Esophagus squamous epithelium (tissue), 4 donors: Measurements from ENCODE around the gene PYGM.

Source experiments
- CTCF ChIP-seq, 6 experiments: fragments of 450-650 bp in 4 of 6; fragments of 200-600 bp in 2 of 6; sonication (generic) in 2 of 6; IDR thresholded peaks; one replicate each; pipeline ENCODE4 v1.5.1; 2016 to 2019; ENCODE audit warnings: antibody characterized with exemption in 6 of 6, mild to moderate bottlenecking in 4 of 6, moderate library complexity in 4 of 6
- POLR2A ChIP-seq, 4 donors: fragments of 450-650 bp; IDR thresholded peaks; one replicate each; pipeline ENCODE4 v1.6.1; 2017; ENCODE audit warnings: antibody characterized with exemption in 4 of 4, mild to moderate bottlenecking in 4 of 4, moderate library complexity in 3 of 4

- TF ChIP-seq CTCF (IDR thresholded peaks at IDR 0.05), result no peak
- TF ChIP-seq POLR2A (IDR thresholded peaks at IDR 0.05), result no peak
These were observed 16.7 kb upstream of the PYGM start for GRCh38 chr11:64776425-64776824.
